DMS 273 (cell line): ENCODE results near the gene PTMA.

ENCODE experiments used
- DNase-seq: peaks from one replicate; lab custom pipeline; 2025; ENCODE audit not compliant: unreplicated experiment; lab: John Stamatoyannopoulos, UW

PTMA gene

GRCh38 chr2:231674587-231675338 is 33.6 kb upstream of the PTMA start:
- DNase-seq, result peak; percentile 84

- peak; percentile 52 for DNase-seq
Measured at GRCh38 chr2:231676243-231676642, 32.1 kb upstream of the PTMA start.

- DNase-seq, result peak; percentile 92
Measured at GRCh38 chr2:231677632-231678104, 30.7 kb upstream of the PTMA start.

GRCh38 chr2:231679908-231680284 is 28.4 kb upstream of the PTMA start:
- peak; percentile 74 for DNase-seq

- DNase-seq, result peak; percentile 89
Measured at GRCh38 chr2:231680285-231680991, 27.9 kb upstream of the PTMA start.

GRCh38 chr2:231680992-231681852 is 27.1 kb upstream of the PTMA start:
- DNase-seq, result peak; percentile 97

- DNase-seq, result peak; percentile 90
Measured at GRCh38 chr2:231682603-231683291, 25.6 kb upstream of the PTMA start.

- DNase-seq, result peak; percentile 89
Measured at GRCh38 chr2:231683292-231684235, 24.8 kb upstream of the PTMA start.

GRCh38 chr2:231684314-231685223 is 23.8 kb upstream of the PTMA start:
- peak; percentile 93 for DNase-seq

- peak; percentile 57 for DNase-seq
Measured at GRCh38 chr2:231685349-231686191, 22.8 kb upstream of the PTMA start.

GRCh38 chr2:231686192-231687100 is 21.9 kb upstream of the PTMA start:
- DNase-seq, result no peak

- peak; percentile 91 for DNase-seq
Measured at GRCh38 chr2:231687133-231687852, 21.0 kb upstream of the PTMA start.

GRCh38 chr2:231687961-231688360 is 20.4 kb upstream of the PTMA start:
- DNase-seq, result no peak

- DNase-seq, result no peak
Measured at GRCh38 chr2:231688719-231689118, 19.6 kb upstream of the PTMA start.

- no peak for DNase-seq
Measured at GRCh38 chr2:231689124-231689893, 19.0 kb upstream of the PTMA start.
